GM19193 (cell line): ENCODE data around the gene MAP7.

Experiments
- POLR2A ChIP-seq: IDR thresholded peaks from 4 replicates; pipeline ENCODE4 v1.6.1; 2011; ENCODE audit not compliant: insufficient read depth, insufficient read length; ENCODE audit errors: extremely low read depth

Gene MAP7

DNA sequence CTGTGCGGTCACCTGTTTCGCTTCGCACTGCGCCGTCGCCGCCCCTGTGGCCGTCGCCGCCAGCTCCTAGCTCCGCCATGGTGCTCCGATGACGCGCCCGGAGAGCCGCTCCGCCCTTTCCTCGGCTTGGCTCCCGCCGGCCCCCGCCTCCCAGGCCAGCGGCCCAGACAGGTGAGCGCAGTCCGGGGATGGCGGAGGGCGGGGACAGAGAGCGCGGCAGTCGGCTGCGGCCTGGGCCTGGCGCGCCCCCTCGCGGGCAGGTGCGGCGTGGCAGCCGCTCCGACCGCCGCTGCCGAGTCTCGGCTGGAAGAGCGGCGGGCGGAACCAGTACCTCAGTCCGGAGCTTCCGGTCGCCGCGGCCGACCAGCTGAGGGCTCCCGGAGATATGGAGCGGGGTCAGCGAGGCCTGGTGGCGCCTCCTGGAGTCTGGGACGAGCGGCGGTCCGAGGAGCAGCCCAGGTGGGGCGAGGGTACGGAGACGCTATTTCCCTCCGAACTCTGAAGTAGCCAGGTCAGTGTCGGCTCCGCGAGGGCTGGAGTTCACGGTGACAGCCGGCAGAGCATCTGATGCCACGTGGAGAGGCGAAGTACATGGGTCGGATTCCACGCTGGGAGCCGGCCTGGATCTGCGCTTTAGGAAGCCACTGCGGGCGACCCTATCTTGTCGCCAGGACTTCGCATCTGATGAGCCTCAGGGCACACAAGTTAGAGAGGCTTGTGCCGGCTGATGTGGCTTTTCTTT, at the start of gene MAP7:
MAP7 (minus strand) TSS at position 93 of the 742 bp plus-strand sequence; CDS start at position 79, 14 bp downstream.
- TF ChIP-seq POLR2A, result no peak

DNA sequence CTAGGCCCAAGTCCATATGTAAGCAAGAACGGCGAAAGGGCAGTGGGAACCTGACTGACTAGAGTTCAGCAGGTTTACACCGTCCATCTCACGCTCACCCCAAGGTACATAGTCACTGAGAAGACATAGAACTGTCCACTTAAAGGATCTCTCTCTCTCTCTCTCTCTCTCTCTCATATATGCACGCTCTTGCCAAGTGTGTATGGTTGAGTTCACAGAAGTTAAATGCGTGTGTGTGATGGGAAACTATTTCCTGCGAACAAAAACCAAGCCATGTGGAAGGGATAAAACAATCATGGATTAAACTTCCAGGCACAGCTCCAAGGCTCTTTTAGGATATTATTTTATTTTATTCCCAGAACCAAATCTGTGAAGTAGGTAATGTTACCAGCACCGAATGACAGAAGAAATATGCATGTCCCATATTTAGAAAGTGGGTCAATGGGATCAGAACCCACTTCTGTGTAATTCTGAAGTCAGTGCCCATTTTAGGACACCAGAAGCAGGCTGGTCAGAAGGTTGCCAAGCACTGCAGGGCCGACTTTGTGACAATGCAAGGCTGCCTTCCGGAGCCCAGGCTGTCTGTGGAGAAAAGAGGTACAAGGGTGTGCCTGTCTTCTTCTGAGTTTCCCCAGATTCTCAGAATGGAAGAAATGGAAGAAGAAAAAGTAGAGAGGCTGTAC, 49.2 kb upstream of the MAP7 start:
- no peak for TF ChIP-seq POLR2A

DNA sequence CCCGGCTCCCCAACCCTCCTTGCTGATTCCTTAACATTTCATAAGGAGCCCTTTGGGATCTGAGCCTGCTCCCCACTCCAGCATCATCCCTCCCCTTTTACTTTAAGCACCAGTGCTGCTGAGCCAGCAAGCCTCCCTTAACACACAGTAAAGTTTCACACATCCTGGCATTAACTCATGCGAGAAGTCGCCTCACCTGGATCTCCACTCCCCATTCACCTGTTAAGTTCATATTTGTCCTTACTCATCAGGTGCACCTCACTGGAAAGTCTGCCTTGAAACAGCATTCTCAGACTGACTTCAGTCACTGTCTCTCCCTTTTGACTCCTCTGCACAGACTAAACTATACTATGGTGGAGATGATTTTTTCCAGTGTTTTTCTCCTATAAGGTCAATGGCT, 47.8 kb upstream of the MAP7 start:
- TF ChIP-seq POLR2A, result no peak

DNA sequence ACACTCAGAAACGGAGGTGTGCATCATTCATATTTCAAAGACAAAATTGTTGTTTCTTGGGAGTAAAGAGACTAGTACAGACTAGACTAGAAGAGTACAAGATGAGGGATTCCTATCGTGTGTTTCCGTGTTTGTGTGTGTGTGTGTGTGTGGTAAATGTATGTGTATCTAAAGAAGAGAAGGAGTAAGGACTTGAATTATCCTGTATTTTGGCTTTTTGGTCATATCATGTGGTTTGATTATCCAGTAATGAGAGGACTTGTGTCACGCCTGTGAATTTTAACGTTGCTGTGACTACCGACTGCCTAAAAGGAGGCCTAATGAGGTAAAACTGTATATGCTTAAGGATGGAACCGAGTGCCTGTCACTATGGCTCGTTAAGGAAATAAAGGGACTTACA, 44.4 kb upstream of the MAP7 start:
- no peak for TF ChIP-seq POLR2A

DNA sequence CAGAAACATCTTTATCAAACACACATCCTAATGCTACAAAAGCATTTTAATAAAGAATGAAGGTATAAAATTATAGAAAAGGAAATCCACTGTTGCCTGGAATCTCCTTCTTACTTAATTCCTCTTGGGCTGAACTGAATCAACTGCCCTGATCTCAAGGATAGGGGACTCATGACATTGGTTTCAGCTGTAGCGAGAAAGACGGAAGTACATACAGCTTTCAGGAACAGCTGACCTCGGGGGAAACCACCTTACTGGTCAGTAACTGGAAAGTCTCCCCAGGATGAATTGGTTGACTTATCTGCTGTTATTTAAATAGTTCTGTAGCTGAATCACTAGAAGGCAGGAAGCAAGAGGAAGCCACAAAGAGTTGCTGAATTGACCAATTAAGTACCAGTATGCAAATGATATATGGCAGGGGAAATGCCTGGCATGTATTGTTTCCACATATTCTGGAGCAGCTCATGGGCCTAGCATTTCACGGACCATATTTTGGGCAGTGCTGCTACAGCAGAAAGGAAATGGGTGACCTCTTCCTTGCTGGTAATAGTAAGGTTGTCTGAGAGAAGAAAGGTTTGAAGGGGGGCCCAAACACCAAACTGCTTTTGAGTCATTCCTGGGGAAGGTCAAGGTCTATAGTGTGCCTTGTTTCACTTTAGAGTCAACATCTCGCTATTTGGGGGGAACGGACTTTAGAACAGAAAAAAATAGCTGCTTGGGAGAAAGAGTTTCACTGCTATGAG, 43.7 kb upstream of the MAP7 start:
- peak; percentile 26 for TF ChIP-seq POLR2A

DNA sequence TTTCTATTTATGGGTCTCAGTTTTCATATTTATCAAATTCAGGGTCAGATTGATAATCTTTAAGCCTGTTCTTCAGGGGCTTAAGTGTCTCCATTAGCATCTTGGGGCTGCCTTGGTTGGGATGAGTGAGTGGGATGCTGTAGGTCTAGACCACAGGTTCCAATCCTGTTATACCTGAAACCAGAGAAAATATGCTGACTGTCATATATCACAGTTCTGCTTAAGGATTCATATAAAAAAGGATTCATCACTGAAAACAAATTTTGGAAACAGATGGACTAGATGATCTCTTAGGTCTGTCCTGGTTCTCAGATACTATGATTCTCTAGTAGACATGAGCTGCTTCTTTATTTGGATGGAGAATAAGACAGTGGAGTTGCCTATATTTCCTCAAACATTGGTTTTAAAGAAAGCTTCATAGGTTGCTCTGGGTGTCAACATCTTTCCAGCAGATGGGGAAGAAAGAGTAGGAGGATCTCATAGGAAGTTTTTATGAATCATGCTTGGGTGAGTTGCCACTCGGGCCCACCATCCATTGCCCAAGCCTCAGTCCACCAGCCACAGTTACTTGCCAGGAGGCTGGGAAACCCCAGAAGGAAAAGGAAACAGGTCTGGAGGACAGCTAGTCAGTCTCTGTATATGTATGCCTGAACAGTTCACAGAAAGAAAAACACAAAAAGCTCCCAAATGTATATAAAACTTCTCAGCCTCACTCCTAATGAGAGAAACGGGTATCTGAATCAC, 42.9 kb upstream of the MAP7 start:
- TF ChIP-seq POLR2A, result no peak

DNA sequence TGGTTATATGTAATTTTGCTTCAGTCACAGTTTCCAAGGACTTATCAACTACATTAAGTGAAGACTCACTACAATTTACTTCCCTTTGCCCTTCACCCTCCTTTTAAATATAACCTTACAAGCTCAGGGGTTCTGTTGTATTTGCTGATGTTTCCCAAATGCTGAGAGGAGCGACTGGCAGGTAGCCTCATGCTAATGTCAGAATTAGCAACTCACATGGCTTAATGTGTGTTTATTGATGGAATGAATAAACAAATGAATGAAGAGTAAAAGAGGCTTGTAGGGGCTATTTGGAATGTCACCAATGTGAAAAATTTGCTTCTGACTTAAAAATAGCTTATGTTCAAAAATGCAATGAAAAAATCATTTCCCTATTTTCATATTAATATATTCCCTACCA, 41.4 kb upstream of the MAP7 start:
- no peak for TF ChIP-seq POLR2A

DNA sequence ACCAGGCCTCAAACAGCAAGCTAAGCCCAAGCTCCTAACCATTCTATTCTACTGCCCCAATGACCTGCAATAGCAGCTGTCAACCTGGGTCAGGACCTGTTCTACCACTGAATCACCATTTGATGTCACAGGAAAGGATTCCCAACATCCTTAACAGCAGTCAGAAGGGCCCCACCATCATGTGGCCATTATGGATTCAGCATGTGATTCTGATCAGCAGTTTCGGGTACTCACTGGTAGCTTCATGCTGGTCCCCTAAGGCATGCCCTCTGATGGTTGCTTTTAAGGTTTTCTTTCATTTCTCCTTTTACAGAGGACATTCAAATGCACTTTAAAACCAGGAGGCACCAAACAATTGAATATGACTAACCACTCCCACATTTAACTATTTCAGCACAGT, 37.3 kb upstream of the MAP7 start:
- TF ChIP-seq POLR2A, result no peak

DNA sequence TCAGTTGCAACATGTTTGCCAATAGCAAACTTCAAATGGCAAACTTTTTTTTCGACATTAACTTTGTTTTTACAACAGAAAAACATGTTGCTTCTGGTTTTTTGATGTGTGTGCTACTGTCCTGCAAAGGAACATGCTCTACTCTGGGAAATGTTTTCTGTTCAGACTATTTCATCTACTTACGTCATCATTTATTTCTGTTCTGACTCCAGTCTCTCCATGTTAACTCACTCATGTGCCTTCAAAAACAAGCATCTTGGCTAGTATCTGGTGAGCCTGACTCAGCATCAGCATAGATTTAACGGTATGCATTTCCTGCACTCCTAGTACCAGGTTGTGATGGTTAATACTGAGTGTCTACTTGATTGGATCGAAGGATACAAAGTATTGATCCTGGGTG, 36.1 kb upstream of the MAP7 start:
- no peak for TF ChIP-seq POLR2A

DNA sequence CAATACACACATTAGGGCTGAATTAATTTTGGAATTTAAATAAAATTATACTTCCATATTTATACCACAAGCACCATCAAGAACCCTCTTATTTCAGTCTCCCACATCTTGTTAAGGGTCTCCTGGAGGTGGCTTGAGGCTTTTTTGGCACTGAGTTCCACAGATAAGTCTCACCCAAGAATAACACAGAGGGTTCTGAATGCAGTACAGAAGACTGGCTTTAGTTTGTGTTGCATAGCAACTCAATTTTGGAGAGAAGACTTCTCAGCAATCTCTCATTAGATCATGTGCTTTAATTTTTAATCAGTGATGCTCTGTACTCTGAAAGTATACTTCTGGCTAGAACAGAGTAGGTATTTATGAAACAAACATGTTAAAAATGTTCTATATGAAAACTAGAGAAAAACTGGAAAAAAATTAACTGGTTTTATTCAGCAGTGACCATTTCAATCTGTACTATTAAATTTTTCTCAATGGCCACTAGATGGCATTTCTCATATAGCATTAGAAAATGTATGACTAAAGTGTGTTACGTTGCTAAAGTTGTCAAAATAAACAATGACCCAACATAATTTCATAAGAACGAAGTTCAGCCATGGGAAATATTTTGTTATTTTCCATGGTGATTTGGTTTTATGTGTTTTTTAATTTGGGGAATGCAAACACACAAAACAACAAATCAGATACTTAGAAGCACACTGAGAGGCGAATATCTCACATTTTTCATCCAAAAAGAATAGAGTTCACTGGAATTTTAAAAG, 32.7 kb upstream of the MAP7 start:
- TF ChIP-seq POLR2A, result no peak

DNA sequence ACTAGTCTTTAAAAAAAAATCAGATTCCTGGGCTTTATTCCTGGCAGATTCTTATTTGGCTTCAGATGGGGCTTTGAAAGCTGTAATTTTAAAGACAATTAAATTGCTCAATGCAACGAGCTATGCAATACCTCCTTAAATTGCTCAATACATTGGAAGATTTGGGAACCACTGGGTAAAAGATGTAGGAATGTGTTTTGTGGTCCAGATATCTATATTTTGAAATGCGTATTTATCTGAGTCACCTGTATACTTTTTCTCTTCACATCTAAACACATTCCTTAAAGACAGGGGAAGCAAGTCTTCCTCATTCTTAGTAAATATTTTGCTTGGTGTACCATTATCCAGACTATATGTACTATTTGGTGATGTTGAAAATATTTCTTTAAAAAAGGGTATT, 29.6 kb upstream of the MAP7 start:
- TF ChIP-seq POLR2A, result no peak

DNA sequence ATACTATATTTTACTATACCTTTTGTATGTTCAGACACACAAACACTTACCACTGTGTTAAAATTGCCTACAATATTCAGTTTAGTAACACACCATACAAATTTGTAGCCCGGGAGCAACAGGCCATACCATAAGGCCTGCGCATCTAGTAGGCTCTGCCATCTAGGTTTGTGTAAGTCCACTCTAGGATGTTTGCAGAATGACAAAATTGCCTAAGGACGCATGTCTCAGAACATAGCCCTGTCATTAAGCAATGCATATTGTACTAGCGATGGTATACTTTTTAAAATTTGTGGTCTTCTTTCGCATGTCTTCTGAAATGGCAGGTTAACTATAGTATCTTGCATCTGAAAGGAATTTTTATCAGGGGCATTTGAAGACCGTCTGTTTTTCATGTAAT, 26.6 kb upstream of the MAP7 start:
- no peak for TF ChIP-seq POLR2A

DNA sequence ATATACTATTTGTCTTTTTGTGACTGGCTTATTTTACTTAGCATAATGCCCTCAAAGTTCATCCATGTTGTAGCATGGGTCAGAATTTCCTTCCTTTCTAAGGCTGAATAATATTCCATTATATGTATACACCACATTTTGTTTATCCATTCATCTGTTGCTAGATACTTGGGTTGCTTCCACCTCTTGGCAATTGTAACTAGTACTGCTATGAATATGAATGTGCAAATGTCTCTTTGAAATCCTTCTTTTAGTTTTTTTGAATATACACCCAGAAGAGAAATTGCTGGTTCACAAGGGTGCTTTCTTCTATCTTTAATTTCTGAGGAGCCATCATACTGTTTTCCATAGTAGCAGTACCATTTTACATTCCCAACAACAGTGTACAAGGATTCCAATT, 21.3 kb upstream of the MAP7 start:
- no peak for TF ChIP-seq POLR2A

DNA sequence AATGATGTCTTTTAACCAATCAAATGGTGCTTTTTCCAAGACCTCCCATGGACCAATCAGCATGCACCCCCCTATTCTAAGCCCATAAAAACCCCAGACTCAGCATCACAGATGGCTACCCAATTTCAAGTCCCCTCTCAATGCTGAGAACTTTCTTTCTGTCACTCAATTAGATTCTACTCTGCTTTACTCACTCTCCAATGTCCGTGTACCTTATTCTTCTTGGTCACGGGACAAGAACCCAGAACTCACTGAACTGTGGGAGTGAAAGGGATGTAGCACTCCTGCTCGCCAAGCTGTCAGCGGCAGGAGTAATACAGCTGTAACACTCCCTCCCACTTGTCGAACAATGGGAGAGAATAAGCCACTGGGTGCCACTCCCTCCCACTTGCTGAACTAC, 20.8 kb upstream of the MAP7 start:
- TF ChIP-seq POLR2A, result no peak
